Kidney capillary endothelial cell (primary cell): ENCODE data around the gene GDAP1L1.
"Not testable (repeated sequence)": the region's sequence is repeated elsewhere in the genome, so short reads cannot be mapped to it uniquely, and the experiment has no call there.

Experiments
- DNase-seq: peaks from one replicate; pipeline ENCODE4 v3.0.0-alpha.2; 2018; ENCODE audit warnings: low spot score

GDAP1L1 gene

DNA sequence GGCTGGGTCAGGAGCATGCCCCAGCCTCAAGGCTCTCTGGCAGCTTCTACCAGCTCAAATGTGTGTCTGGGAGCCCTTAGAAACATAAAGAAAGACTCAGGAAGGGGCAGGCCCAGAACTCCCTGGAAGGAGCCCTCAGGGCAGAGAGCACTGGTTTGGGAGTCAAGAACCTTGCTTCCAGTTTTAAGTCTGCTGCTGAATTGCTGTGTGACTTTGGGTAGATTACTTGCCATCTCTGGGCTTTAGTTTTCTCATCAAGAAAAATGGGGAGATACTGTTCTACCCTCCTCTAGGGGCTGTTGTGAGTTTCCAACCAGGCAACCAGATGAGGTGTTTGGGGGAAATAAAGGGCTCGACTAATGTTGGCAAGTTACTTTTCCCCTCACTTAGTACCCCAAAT lies 8.8 kb downstream of the GDAP1L1 start:
- DNase-seq, result no peak

DNA sequence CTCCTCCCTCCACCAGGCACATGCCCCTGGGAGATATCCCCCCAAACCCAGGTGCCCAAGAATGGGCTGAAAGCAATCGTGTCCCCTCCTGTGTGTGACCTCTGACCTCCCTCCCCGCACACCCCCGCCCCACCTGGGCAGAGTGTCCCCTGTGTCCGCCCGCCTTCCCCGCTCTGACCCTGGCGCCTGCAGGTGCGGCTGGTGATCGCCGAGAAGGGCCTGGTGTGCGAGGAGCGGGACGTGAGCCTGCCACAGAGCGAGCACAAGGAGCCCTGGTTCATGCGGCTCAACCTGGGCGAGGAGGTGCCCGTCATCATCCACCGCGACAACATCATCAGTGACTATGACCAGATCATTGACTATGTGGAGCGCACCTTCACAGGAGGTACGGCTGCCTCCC lies 9.9 kb downstream of the GDAP1L1 start:
- no peak for DNase-seq

DNA sequence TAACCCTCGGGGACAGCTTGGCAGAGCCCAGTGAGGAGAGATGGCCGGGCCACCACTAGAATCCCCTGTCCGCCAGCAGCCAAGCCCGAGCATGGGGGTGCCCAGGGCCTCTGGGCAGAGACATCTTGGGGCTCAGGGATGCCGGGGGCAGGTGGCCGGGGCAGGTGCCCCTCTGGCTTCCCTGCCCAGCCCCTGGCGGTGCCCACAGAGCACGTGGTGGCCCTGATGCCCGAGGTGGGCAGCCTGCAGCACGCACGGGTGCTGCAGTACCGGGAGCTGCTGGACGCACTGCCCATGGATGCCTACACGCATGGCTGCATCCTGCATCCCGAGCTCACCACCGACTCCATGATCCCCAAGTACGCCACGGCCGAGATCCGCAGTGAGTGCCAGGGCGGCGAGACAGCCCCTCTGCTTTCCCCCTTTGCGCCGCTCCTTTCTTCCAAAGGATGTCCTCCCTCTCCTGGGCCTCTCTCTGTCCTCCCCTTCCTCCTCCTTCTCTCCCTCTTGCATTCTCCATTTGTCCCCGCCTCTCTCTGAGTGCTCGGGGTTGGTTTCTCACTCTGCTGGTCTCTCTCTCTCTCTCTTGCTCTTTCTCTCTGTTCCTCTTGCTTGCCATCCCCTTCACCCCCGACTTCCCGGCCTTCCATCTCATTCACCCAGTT lies 11.2 kb downstream of the GDAP1L1 start:
- DNase-seq, result no peak

DNA sequence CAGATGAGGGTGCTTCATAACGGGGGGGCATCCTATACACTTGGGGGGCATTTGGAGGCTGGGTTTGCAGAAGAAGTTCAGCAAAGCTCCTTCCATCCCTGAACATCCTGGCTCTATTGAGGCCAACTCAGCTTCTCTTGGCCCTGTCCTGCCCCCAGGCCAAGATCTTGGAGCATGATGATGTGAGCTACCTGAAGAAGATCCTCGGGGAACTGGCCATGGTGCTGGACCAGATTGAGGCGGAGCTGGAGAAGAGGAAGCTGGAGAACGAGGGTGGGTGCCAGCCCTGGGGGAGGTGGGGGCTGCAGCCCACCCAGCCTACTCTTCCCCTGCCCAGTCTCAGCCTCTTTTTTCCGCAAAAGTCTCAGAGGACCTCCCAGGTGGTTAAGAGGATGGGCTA lies 17.2 kb downstream of the GDAP1L1 start:
- DNase-seq, result no peak

DNA sequence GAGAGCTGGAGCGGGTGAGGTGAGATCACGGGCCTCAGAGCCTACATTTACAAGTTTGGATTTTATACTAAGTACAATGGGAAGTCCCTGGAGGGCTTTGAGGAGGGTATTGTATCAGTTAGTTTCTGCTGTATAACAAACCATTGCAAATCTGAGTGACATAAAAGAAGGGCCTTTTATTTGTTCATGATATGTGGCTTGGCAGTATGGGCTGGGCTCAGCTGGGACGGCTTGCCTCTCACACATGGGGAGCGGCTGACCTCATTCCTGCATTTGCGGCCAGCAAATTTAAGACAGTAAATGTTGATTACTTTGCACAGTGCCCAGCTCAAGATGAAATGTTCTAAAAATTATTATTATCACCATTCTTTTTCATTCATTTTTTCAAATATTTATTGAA lies 21.7 kb downstream of the GDAP1L1 start:
- DNase-seq, result no peak

DNA sequence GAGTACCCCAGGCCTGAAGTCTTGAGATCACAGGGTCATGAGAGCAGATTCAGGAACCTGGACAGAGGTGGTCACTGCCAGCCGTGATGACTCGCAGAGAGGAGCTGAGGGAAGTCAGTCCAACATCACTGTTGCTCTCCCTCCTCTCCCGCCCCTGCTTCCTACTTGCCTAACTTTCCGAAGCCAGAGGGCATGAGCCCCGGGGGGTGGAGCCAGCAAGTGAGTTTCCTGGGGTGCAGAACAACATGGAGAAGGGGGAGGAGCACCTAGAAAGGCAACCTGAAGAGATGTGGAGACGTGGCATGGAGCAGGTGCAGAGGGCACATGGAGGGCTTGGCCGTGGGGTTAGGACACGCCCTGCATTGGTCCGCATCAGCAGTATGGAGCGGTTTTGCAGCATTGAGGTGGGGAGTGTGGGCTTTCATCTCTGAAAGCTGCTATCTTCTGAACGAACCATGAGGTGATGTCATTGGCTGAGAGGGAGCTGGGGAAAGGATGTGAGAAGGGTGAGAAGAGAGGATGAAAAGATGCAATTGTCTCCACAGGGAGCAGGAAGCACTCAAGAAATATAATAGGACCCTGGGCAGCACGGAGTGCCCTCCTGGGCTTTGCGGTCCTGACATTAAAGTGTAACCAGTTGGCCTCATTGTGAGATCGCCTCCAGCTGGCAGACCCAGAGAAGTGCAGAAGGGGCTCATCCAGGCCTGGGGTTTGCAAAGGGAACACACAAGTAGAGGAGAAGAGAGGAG lies 25.0 kb downstream of the GDAP1L1 start:
- DNase-seq, result no peak

DNA sequence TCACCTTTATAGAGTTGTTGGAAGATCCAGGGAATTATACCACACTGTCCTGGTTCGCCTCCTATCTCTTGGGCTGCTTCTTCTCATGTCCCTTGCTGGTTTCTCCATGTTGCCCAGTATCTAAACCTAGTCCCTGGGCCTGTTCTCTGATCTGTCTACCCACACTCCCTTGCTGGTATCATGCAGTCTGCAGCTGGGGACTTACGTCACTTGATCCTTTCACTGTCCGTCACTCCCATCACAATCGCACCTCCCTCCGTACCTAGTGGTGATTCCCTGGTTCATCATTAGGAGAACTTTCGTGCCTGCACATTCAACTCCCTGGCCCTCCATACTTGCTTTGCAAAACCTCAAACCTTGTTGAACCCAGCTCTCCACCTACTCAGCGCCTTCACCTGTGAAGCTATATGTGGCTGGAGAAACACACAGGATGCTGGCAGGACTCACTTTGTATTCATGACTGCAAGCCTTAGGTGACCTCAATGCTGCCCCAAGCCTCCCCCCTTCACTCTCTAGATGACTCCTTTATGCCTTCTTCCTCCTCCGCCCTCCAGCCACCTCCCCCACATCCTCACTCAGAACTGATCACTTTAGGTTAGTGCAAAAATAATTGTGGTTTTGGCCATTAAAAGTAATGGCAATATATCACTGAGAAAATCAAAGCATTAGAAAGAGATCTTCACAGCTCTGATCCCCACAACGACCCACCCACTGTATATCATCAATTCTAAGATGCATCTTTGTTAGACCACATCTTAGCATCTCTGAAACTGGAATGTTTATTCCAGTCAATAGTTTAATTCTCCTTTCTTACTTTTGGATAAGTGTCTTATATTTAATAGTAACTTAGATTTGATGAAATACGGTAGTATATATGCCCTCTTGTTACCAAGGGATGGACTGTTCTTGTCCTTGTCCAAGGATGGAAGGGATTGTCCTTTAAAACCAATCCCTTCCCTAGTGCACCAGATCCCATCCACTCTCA lies 26.4 kb downstream of the GDAP1L1 start:
- no peak for DNase-seq

DNA sequence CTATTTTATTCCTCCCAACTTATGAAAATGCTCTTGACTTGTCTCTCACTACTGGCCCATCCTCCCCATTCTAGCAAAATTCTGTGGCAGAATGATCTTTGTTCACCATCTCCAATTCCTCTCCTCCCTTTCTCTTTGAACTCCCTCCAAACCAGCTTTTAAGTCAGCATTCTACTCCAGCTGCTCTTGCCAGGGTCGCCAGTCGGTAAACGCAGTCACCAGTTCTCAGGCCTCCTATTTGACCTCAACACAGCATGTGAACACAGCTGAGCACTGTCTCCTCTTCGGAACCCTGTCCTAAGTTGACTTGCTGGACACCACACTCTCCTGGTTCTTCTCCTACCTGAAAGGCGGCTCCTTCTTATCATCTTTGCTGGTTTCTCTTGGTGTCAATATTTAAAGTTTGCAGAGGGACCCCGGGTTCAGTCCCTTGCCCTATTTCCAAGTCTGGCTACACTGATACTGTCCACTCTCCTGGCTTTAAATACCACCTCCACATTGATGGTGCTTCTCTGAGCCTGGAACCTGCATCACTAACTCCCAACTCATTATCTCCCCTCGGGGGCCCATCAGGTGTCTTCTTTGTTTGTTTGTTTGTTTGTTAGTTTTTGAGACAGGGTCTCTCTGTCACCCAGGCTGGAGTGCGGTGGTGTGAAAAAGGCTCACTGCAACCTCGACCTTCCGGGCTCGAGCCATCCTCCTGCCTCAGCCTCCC lies 27.4 kb downstream of the GDAP1L1 start:
- DNase-seq, result no peak

DNA sequence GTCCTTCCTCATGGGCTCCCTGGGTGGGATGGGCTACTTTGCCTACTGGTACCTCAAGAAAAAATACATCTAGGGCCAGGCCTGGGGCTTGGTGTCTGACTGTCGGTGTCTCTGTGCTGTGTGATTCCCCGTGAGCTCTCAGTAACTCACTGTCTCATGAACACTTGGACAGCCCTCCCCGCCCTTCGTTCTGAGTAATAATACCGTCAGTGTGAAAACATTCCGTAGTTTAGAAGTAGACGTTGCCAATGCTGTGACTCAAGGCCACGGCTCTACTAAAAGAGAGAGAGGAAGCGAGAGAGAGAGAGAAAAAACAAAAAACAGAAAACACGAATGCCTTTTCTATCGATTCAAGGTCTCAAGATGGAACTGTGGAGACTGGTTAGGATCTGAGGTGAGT lies 32.1 kb downstream of the GDAP1L1 start:
- DNase-seq, result no peak

DNA sequence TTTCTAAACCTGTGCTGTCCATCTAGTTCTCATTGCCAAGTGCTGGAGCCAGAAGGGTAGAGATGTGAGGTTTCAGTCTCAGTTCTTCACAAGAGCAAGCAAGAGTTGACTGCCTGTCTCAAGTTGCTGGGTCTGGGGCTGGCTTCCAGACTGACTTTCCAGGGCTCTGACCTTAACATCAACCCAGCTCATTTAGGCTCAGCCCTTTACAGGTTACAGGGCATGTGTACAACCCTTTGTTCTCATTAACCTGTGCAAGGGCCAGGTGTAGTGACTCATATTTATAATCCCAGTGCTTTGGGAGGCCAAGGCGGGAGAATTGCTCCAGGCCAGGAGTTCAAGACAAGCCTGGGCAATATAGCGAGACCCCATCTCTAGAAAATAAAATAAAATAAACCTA lies 33.3 kb downstream of the GDAP1L1 start:
- DNase-seq, result no peak

DNA sequence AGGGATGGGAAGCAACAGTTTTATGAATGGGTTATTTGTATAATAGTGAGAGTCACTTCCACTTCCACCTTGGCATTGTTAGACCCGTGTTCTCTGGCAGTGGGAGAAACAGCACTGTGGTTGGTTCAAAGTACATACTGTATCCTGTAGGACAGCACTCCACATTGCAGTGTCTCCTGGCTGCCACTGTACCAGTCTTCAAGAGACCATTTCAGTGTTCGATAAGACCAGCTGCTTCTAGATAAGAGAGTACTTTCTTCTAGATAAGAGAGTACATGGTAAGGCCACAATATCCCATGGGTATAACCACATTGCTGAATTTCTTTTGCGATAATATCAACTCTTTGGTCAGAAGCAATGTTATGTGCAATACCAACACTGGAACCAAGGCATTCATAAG lies 35.1 kb downstream of the GDAP1L1 start:
- DNase-seq, result no peak

DNA sequence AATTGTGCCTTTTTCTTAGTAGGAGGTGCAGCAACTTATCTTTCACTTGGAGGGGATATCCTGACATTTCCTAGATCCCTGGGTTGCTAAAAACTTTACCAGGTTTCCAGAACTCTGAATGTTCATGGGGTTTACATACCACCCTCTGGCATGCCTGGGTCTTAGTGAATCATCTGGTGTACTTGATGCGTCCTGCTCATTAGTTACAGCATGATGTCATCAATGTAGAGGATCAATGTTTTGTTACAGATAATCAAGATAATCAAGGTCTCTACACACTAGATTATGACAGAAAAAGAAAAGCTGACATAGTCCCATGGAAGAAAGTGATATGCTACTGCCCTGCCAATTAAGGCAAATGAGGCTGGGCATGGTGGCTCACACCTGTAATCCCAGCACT lies 36.9 kb downstream of the GDAP1L1 start:
- DNase-seq, result no peak

DNA sequence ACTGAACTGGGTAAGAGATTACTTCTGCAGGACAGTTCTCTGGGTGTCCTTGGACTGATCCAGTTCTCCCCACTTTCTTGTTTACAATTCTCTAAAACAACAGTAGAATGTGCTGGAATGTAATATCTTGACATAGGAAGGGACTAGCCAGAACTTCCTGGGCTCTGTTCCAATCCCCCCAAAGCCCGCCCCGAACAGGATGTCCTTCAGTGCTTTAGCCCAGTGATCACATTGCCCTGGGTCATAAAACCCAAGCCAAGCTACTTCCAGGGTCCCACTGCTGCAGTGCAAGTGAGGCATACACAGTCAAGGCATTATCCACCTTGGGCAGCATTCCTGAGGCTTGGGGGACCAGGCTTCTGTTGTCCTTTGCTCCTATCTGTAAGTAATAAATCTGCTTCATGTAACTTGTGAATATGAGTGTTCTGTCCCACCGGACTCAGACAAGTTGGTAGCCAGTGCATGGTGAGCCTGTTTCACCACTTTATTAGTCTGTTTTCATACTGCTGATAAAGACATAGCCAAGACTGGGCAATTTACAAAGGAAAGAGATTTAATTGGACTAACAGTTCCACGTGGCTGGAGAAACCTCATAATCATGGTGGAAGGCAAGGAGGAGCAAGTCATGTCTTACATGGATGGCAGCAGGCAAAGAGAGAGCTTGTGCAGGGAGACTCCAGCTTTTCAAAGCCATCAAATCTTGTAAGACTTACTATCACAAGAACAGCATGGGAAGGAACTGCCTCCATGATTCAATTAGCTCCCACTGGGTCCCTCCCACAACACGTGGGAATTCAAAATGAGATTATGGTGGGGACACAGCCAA lies 40.4 kb downstream of the GDAP1L1 start:
- no peak for DNase-seq

DNA sequence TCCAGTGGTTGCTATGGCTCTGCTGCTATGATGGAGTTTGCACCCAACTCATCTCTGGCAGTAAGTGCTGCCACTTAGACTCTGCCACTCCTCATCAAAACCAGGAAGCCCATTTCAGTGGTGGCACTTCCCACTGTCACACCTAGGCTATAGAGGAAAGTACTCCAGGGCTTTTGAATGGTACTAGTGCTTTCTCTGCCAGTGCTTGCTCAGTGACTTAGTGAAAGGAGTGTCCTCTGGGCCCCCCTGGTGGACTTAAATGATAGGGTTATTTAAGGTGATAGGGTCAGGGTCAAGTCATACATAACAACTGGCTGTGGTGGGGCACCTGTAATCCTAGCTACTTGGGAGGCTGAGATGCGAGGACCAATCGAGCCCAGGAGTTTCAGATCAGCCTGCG lies 41.1 kb downstream of the GDAP1L1 start:
- DNase-seq, result no peak

DNA sequence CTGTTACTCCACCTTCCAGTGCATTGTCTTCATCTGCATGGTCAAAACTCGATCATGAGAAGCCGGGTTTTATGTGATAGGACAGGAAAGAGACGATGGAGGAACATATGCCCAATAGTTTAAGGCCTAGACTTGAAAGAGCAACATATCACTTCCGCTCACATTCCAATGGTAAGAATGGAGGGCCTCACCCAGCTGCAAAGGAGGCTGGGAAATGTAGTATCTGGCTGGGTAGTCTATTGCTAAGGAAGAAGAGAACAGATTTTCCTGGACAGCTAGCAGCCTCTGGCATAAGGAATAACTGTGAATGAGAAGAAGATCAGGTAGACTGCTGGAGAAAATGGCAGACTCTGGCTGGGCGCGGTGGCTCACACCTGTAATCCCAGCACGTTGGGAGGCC lies 44.6 kb downstream of the GDAP1L1 start:
- DNase-seq, result no peak

DNA sequence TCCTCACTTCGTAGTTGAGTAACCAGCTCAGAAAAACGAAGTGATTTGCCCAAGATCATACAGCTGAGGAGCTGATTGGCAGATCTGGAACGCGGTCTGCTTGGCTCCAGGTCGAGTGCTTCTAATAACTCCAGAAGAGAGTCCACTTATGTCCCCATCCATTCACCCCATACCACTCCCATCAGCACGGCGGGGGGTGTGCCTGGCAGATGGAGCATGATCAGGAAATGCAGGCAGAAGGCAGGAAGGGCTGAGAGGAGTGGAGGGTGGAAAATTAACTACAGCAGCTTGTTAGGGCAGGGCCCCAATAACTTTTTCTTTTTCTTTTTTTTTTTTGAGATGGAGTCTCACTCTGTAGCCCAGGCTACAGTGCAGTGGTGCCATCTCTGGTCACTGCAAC lies 48.9 kb downstream of the GDAP1L1 start:
- no peak for DNase-seq

DNA sequence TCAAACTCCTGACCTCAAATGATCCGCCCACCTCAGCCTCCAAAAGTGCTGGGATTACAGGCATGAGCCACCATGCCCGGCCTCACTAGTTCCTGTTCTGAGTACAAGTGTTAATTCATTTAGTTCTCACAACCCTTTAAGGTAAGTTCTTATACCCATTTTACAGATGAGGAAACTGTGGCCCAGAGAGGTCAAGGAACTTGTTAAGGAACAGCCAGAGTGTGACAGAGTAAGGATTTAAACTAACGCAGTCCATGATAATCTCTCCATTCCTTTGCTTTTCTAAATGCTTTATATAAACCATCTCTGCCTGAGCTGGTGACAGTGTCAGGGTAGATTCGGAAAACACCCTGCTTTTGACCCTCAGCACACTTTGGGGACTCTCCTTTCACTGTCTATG lies 50.6 kb downstream of the GDAP1L1 start:
- no peak for DNase-seq

DNA sequence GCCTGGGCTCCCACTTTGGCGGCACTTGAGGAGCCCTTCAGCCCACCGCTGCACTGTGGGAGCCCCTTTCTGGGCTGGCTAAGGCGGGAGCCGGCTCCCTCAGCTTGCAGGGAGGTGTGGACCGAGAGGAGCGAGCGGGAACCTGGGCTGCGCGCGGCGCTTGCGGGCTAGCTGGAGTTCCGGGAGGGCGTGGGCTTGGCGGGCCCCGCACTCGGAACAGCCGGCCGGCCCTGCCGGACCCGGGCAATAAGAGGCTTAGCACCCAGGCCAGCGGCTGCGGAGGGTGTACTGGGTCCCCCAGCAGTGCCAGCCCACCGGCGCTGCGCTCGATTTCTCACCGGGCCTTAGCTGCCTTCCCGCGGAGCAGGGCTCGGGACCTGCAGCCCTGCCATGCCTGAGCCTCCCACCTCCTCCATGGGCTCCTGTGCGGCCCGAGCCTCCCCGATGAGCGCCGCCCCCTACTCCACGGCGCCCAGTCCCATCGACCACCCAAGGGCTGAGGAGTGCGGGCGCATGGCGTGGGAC lies 52.0 kb downstream of the GDAP1L1 start:
- DNase-seq, result not testable (repeated sequence)

DNA sequence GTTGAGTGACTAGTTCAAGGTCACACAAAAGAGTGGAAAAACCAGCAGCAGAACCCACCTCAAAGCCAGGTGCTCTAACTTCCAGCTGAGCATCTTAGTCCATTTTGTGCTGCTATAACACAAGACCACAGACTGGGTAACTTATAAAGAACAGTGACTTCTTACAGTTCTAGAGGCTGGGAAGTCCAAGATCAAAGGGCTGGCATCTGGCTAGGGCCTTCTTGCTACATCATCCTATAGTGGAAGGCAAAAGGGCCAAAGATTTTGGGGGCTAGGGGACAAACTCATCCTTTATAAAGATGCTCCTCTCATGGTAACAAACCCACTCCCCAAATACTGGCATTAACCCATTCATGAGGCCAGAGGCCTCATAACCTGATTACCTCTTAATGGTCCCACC lies 54.2 kb downstream of the GDAP1L1 start:
- no peak for DNase-seq

DNA sequence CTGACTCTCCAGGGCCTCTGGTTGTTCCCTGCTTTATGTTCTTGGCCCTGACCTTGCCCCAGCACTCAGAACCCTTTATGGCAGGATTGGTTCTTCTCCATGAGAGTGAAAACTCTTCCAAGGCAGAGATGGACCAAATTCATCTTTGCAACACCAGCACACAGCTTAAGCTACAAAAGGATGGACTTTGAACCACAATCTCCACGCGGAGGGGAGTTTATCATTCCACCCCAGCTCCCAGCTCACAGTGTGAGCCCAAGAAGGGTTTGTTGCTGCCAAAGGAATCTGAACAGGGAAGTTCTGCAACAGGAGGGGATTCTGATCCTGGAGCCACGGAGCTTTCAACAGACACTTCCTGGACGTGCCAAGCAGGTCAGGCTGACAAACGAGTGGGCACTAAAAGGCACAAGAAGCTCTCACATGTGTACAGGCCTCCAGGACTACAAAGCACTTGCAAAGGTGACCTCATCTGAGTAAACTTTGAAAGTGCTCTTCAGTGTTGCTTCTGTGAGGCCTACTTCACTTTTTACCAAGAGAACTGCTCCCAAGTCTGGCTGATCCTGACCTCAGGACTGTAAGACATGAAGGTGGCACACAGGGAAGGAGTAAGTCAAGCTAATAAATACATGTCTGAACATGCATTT lies 55.0 kb downstream of the GDAP1L1 start:
- no peak for DNase-seq
